Activated naive CD8-positive, alpha-beta T cell treated with anti-CD3 and anti-CD28 coated beads, Interleukin-2, amount 50 U/mL, for 16 hours (primary cell): ENCODE measurements around the gene MEAK7.

Experiments
- DNase-seq: peaks from one replicate; pipeline ENCODE4 v3.0.0-alpha.2; 2020; ENCODE audit warnings: low read depth, low spot score

MEAK7 gene

GRCh38 chr16:84504420-84505248, at the start of gene MEAK7:
TSS of gene MEAK7 (minus strand) at chr16:84504659. CDS start at chr16:84498086, 6,573 bp downstream.
- peak; percentile 95 for DNase-seq

- DNase-seq, result no peak
Observed at GRCh38 chr16:84553873-84554399, 49.5 kb upstream of the MEAK7 start.

- no peak for DNase-seq
Observed at GRCh38 chr16:84552135-84552534, 47.7 kb upstream of the MEAK7 start.

- DNase-seq, result no peak
Observed at GRCh38 chr16:84550096-84550495, 45.6 kb upstream of the MEAK7 start.

GRCh38 chr16:84548971-84549844, 44.7 kb upstream of the MEAK7 start:
- no peak for DNase-seq

- DNase-seq, result no peak
Observed at GRCh38 chr16:84548508-84548907, 44.0 kb upstream of the MEAK7 start.

- DNase-seq, result no peak
Observed at GRCh38 chr16:84547546-84548061, 43.1 kb upstream of the MEAK7 start.

- no peak for DNase-seq
Observed at GRCh38 chr16:84546669-84547545, 42.4 kb upstream of the MEAK7 start.

- DNase-seq, result no peak
Observed at GRCh38 chr16:84545114-84545737, 40.8 kb upstream of the MEAK7 start.

- no peak for DNase-seq
Observed at GRCh38 chr16:84544031-84544773, 39.7 kb upstream of the MEAK7 start.

GRCh38 chr16:84543253-84543652, 38.8 kb upstream of the MEAK7 start:
- no peak for DNase-seq

GRCh38 chr16:84541999-84542817, 37.7 kb upstream of the MEAK7 start:
- DNase-seq, result no peak

- no peak for DNase-seq
Observed at GRCh38 chr16:84540194-84540593, 35.7 kb upstream of the MEAK7 start.

- no peak for DNase-seq
Observed at GRCh38 chr16:84538222-84538840, 33.9 kb upstream of the MEAK7 start.

GRCh38 chr16:84537491-84538151, 33.2 kb upstream of the MEAK7 start:
- no peak for DNase-seq

GRCh38 chr16:84535851-84536250, 31.4 kb upstream of the MEAK7 start:
- DNase-seq, result no peak

GRCh38 chr16:84535408-84535807, 30.9 kb upstream of the MEAK7 start:
- no peak for DNase-seq

- no peak for DNase-seq
Observed at GRCh38 chr16:84534815-84535214, 30.4 kb upstream of the MEAK7 start.
